Measurements from ENCODE around the gene EIF3I. TPM values are rescaled to one million over a fixed set of nuclear protein-coding genes. Genes with fewer than 3 reads are reported as not detected.

Gene EIF3I
- 290 and 329 TPM in 2 replicates for total RNA-seq

DNA sequence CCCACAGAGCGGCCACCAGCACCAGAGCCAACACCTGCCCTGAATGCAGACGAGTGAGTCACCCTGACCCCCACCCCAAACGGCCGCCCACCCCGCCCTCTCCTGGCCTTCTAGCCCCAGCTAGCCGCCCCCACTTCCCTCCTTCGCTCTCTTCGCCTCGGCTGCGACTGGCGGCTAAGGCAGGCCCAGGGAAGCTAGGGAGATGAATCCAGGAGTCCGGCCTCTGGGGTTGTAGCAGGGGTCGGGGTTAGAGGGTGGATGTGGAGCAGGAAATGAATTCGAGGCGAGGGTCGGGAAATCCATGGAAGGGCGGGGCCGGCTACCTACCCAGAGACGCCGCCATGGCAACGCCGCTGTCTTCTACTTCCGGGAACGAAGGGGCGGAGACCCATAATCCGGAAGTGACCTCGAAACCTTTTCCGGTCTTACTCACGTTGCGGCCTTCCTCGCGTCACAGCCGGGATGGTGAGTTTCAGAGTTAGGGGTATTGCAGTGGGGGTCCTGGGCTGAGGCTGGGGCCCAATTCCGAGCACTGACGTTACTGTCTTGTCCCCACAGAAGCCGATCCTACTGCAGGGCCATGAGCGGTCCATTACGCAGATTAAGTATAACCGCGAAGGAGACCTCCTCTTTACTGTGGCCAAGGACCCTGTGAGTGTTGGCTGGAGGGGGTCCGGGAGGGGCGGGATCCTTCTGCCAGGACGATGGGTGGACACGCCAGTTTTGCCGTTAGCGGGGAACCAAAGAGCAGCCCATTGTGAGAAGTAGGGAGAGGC lies at the start of gene EIF3I, which contains the start of gene TMEM234:
TSS of gene EIF3I (plus strand) at position 428 of the 776 bp plus-strand sequence. CDS start at position 463, 35 bp downstream.
TSS of gene TMEM234 (minus strand) at position 374 of the 776 bp plus-strand sequence. CDS start at position 343, 31 bp downstream.

DNA sequence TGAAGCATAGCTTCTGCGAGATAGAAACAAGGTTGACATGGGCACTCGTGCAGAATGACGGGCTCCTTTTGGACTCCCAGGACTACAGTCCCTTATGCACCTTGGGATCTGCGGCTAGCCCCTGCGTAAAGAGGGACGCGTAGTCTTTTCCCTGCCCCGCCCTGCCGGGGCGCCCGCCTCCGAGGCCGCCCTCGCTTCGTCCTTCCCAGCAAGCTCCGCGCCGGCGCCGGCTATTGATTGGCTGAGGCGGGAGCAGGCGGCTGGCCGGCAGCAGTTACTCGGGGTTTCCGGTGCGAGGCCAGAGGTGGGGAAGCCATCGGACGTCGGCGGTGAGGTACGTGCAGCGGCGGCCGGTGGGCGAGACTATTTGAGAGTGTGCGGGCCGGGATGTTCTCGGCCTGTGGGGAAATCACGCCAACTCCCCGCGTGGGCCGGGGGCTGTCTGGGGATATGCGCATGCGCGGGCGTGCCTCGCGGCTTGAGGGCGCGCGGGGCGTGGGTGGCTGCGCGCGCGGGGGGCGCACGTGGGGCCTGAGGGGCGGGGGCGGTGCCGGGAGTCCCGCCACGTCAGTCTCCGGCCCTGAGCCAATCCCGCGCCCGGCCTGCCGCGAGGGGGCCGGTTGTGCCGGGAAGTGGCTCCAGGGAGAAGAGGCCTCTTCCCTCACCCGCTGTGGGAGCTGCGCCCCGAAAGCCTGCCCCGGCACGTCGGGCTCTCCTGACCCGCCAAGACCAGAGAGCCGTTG lies 42.6 kb upstream of the EIF3I start, which contains the start of gene TXLNA:
TSS of gene TXLNA (plus strand) at position 233 of the 743 bp plus-strand sequence. CDS start 671 bp downstream, outside the sequence.

DNA sequence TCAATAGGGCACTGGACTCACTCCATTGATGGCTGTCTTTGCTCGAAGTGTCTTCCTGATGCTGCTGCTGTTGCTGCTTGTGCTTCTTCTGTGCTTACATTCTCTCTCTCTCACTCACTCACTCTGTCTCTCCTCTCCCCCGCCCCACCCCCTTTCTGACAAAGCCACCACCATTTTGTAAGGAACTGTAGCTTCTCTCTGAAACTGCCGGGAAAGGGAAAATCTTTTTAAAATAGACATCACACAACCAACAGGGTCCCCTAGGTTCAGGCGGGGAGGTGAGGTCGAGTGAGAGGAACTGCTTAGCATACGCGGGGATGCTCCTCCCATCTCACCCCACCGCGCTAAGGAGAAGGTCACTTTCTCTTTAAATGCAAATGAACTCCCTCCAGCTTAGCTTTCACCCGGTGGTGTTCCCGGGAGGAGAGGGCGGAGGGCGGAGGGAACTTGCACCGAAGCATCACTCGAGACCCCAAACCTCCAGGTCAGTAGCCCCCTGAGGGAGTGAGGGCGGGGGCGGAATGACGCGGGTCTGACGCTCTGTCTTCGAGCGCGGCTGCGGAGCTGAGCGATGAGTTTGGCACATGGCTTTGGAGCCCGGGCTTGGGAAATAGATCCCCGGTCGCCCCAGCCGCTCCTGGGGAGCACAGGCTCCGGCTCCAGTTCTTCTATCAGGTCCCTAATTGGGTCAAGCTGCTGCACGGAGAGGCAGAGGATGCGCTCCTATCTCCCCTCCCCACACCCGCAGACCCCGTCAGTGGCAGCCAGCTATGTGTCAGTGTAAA lies 21.8 kb upstream of the EIF3I start, which contains the start of gene CCDC28B:
TSS of gene CCDC28B (plus strand) at position 370 of the 785 bp plus-strand sequence. CDS start 1,341 bp downstream, outside the sequence.

DNA sequence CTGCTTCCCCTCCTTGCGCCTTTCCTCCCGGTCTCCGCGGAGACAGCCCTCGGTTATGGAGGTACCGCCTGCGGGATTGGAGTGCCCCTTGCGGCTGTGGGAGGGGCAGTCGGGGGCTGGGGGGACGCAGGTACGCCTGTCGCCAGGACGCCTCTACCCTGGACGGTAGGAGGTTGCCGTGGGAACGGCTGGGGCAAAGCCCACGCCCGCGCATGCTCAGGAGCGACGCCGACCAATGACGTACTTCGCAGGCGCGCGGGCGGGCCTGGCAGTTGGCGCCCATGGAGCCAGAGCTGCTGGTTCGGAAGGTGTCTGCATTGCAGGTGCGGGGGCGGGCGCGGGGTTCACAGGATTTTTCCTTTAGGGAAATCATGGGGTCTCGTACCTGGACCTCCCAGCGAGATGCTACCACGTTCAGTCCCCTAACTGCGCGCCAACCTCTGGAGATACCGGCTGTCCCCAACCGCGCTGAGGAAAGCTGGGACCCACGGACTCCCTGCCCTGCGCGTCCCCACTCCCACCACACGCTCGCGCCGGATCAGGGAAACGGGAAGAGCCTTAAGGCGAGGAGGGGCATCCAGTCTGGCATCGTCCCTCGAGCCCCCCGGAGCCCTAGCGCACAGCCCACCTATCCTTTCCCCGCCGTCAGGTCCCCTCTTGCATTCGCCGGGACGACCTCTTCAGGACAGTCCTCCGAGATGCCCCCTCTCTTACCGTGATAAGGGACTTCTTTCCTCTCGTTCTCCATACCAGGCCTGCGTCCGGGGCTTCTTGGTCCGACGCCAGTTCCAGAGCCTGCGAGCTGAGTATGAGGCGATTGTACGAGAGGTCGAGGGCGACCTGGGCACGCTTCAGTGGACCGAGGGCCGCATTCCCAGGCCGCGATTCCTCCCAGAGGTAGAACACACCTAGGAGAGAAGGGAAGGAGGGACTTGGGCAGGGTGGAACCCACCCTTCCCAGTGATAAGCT lies 16.5 kb upstream of the EIF3I start, which contains the start of gene IQCC:
TSS of gene IQCC (plus strand) at position 271 of the 970 bp plus-strand sequence. CDS start at position 282, 11 bp downstream.

DNA sequence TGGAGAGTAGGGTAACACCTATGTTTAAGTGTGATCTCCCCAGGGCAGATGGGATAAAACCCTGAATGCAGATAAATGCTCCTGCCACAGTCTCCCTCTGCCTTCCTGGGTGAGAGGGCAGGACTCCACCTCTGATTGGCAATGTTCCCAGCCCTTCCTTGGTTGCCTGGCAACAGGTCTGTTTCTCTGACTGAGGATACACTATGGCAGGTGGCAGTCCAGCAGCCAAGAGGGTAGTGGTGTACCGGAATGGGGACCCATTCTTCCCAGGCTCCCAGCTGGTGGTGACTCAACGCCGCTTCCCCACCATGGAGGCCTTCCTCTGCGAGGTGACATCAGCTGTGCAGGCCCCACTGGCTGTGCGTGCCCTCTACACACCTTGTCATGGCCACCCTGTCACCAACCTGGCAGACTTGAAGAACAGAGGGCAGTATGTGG lies 13.3 kb upstream of the EIF3I start, which contains the start of gene DCDC2B:
TSS of gene DCDC2B (plus strand) at position 199 of the 438 bp plus-strand sequence. CDS start at position 204, 5 bp downstream.

DNA sequence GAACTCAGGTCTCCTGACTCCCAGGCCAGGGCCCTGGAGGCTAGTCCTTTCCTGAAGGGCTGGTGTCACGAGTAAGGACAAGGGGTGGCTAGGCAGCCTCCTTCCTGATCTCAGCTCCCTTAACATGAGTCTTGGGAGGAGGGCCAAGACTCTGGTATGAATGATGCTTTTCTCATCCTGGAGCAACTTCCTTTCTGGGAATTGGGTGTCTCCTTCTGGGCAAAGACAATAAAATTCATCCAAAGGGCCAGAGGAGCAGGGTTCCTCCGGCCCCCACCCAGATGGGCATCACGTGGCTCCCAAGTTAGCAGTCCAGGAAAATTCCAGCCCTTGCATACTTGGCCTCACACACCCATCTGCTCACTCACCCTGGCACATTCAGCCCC lies 24.7 kb downstream of the EIF3I start, which contains the start of gene FAM167B:
TSS of gene FAM167B (plus strand) at position 335 of the 386 bp plus-strand sequence. CDS start 200 bp downstream, outside the sequence.

DNA sequence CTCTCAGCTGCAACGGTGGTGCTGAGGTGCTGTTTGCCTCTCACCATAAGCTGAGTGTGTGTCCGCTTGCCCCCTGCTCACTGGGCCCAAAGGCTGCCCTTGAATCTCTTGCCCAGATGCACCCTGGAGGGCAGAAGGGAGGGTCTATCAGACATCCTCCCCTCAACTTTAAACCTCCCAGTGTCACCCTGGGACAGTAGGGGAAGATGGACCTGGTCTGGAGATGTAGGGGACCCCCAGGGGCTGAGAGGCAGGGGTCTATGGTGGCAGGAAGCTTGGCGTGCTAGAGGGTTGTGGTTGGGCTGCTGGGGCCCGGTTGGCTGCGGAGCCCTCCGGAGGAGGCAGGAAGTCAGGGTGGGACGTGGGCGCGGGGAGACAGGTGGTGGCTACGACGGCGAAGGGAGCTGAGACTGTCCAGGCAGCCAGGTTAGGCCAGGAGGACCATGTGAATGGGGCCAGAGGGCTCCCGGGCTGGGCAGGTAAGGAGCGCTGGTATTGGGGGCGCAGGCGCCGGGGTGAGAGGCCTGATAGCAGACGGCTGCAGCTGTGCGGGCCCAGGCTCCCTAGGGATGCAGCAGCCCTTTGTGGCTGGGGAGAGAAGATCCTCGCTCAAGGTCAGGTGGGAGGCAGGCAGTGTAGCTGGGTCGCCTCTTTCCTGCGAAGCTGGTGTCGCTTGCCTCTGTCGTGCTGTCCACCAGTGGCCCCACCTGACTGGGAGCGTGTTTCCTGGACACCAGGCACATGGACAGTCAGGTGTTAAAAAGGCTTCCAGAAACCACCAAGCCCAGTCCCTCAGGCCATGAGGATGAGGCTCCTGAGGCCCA lies 28.9 kb downstream of the EIF3I start, which contains the start of gene LCK:
TSS of gene LCK (plus strand) at position 373 of the 824 bp plus-strand sequence. CDS start 23,065 bp downstream, outside the sequence.

Small RNAs within 50 kb of the gene (small RNA-seq; reads per million reads assigned to genes)
- not detected for gene RF00017

Other genes starting within 250 kb of the EIF3I start
- 42.6 and 52.2 TPM in 2 replicates for gene KHDRBS1, start 208.5 kb upstream of the EIF3I start, total RNA-seq
- 7.3 and 10.2 TPM in 2 replicates for gene TMEM39B, start 149.5 kb upstream of the EIF3I start, total RNA-seq
- gene KPNA6, start 114.4 kb upstream of the EIF3I start, total RNA-seq, result 39.3 and 61.2 TPM in 2 replicates
- gene TXLNA, start 42.7 kb upstream of the EIF3I start, total RNA-seq, result 75.7 and 82.9 TPM in 2 replicates
- 7.3 and 8.4 TPM in 2 replicates for gene CCDC28B, start 21.8 kb upstream of the EIF3I start, total RNA-seq
- 1.1 and 2.0 TPM in 2 replicates for gene IQCC, start 16.7 kb upstream of the EIF3I start, total RNA-seq
- not detected in 2 replicates for gene DCDC2B, start 13.3 kb upstream of the EIF3I start, total RNA-seq
- gene TMEM234, start 54 bp upstream of the EIF3I start, total RNA-seq, result 16.5 and 17.2 TPM in 2 replicates
- gene FAM167B, start 24.8 kb downstream of the EIF3I start, total RNA-seq, result 0.39 and 1.1 TPM in 2 replicates
- not detected in 2 replicates for gene LCK, start 28.9 kb downstream of the EIF3I start, total RNA-seq
- gene HDAC1, start 69.7 kb downstream of the EIF3I start, total RNA-seq, result 32.3 and 44.0 TPM in 2 replicates
- 1.6 and 2.6 TPM in 2 replicates for gene MARCKSL1, start 113.8 kb downstream of the EIF3I start, total RNA-seq
- gene FAM229A, start 140.1 kb downstream of the EIF3I start, total RNA-seq, result 1.4 and 1.8 TPM in 2 replicates
- 1.1 and 1.2 TPM in 2 replicates for gene TSSK3, start 140.1 kb downstream of the EIF3I start, total RNA-seq
- 38.3 and 38.9 TPM in 2 replicates for gene BSDC1, start 172.0 kb downstream of the EIF3I start, total RNA-seq
- under 0.01 TPM in 1 of 2 replicates, not detected in the other for gene ZBTB8B, start 242.7 kb downstream of the EIF3I start, total RNA-seq

Measured in subcutaneous preadipocyte (primary cell).